Measurements from ENCODE around the gene BEND3. TPM values are rescaled to one million over a fixed set of nuclear protein-coding genes. Genes with fewer than 3 reads are reported as not detected.

Gene BEND3
- total RNA-seq, 1 donor from 2014 or later: 2.1 TPM

DNA sequence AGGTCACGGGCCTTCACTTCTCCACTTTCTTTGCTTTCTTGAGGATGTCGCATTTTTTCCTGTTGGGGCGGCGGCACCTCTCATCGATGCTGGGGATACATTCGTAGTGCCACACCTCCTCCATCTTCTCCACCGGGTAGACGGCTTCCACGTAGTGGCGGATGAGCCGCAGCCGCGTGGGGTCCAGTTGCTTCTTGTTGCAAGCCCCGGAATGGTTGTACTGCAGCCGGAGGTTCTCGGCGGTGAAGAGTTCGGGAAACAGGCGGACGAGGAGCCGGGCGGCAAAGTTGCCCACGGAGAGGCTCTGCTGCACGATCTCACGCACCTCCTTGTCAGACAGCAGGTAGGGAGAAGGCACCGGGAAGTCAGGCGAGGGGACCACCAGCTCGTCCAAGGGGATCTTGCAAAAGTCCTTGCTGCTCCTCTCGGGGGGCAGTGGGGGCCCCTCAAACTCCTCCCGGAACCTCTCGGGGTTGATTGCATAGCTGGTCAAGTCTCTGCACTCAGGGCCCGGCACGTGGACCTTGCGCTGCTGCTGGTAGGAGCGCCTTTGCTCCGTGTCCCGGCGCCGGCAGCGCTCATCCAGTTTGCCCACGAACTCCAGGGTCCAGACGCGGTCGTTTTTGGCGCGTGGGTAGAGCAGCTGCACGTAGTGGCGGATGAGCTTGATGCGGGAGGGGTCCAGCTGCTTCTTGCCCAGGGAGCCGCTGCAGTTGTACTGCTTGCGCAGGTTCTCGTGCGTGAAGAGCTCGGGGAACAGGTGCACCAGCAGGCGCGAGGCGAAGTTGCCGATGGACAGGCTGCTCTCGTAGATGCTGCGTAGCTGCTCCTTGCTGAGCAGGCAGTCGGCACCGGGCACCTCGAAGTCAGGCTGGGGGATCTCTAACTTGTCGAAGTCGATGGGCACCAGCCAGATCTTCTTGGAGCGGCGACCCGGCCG is 46.4 kb downstream of the BEND3 start:
- Histone ChIP-seq H3K27ac (ENCODE audit: low read depth, low read length) (no peak overlapping the region), H3K36me3 (ENCODE audit: control insufficient read depth in 3 of 3, insufficient read depth in 3 of 3, low read length in 3 of 3) (peaks cover 0 to 6% (median 2%) of the 10 kb centered on the region in 3 donors), H3K4me1 (ENCODE audit: control insufficient read depth in 3 of 3, insufficient read depth in 3 of 3, low read length in 3 of 3) (no peaks in the 10 kb centered on the region), H3K9me3 (ENCODE audit: control insufficient read depth in 3 of 3, low read length in 3 of 3) (no peaks in the 10 kb centered on the region), H3K9ac (ENCODE audit: low read depth in 1 of 3, low read length in 3 of 3) (no peak overlapping the region), H3K4me3 (ENCODE audit: low read length in 3 of 3) (no peak overlapping the region), H3K27me3 (ENCODE audit: control insufficient read depth in 3 of 3, insufficient read depth in 3 of 3, low read length in 3 of 3) (no peaks in the 10 kb centered on the region)

DNA sequence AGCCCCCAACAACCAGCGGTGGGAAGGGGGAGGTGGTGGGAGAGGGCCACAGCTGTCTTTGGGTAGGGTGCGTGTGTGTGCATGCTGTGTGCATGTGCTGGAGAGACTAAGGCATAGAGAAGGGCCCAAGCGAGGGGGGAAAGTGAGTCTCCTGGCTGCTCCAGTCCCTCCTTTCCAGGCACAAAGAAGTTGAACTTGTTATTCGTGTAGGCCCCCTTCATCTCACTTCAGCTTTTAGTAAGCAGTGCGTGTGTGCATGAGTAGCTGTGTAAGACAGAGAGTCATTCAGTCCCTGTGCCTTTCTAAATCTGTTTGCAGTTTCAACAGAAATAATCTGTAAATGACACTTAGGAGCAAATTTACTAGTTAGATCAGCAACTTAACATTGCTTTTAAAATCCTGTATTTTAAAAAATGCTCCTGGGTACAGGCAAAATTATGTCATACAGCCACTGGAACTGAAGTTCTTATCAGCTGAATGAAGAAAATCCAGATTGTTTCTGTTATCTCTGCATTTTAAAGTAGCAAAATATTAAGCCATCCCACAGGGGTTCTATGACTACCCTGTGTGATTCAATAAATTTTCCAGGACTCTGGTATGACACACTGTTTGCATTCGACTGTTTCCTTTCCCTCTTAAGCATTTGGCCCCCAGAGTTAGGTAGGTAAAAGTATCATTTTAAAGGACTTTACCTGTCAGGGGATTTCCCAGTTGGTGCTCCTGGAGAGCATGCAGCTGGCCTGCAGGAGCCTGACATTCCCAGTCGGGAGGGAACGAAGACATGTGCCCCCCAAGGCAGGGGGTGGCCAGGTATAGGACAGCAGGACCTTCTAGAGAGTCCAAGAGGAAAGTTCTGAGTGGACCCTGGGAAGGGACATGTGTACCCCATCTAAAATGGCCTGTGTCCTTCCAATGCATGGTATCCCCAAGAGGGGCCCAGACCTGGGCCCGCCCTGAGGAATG is 48.3 kb downstream of the BEND3 start:
- H3K4me1 ChIP-seq (ENCODE audit: control insufficient read depth in 3 of 3, insufficient read depth in 3 of 3, low read length in 3 of 3): no peaks in the 10 kb centered on the region
- H3K9ac ChIP-seq (ENCODE audit: low read depth in 1 of 3, low read length in 3 of 3): no peak overlapping the region
- H3K4me3 ChIP-seq (ENCODE audit: low read length in 3 of 3): no peak overlapping the region
- H3K27me3 ChIP-seq (ENCODE audit: control insufficient read depth in 3 of 3, insufficient read depth in 3 of 3, low read length in 3 of 3): no peaks in the 10 kb centered on the region
- H3K27ac ChIP-seq (ENCODE audit: low read depth, low read length): no peak overlapping the region
- no peaks in the 10 kb centered on the region for H3K9me3 ChIP-seq (ENCODE audit: control insufficient read depth in 3 of 3, low read length in 3 of 3)
- peaks cover 0 to 6% (median 2%) of the 10 kb centered on the region in 3 donors for H3K36me3 ChIP-seq (ENCODE audit: control insufficient read depth in 3 of 3, insufficient read depth in 3 of 3, low read length in 3 of 3)

DNA sequence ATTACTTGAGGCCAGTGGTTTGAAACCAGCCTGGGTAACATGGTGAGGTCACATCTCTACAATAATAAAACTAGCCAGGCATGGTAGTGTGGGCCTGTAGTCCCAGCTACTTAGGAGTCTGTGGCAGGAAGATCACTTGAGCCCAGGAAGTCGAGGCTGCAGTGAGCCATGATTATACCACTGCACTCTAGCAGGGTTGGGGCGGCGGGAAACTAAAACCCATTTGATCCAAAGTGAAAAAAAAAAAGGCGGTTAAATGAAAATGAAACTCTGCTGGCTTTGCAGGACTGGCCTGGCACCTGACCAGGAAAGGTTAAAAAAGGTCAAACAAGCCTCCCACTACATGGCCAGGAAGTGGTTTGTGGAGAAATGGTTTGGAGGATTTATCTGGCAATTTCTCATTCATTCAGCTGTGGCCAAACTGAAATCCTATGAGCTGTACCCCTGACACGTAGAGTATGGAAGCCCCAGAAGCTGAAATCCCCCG is 50.7 kb downstream of the BEND3 start:
- peaks cover 0 to 2% (median 0%) of the 10 kb centered on the region in 3 donors for H3K36me3 ChIP-seq (ENCODE audit: control insufficient read depth in 3 of 3, insufficient read depth in 3 of 3, low read length in 3 of 3)
- H3K4me3 ChIP-seq (ENCODE audit: low read length in 3 of 3): no peak overlapping the region
- no peak overlapping the region for H3K27ac ChIP-seq (ENCODE audit: low read depth, low read length)
- H3K27me3 ChIP-seq (ENCODE audit: control insufficient read depth in 3 of 3, insufficient read depth in 3 of 3, low read length in 3 of 3): peaks cover 0 to 5% (median 0%) of the 10 kb centered on the region in 3 donors
- no peaks in the 10 kb centered on the region for H3K9me3 ChIP-seq (ENCODE audit: control insufficient read depth in 3 of 3, low read length in 3 of 3)
- H3K9ac ChIP-seq (ENCODE audit: low read depth in 1 of 3, low read length in 3 of 3): no peak overlapping the region
- H3K4me1 ChIP-seq (ENCODE audit: control insufficient read depth in 3 of 3, insufficient read depth in 3 of 3, low read length in 3 of 3): no peaks in the 10 kb centered on the region

DNA sequence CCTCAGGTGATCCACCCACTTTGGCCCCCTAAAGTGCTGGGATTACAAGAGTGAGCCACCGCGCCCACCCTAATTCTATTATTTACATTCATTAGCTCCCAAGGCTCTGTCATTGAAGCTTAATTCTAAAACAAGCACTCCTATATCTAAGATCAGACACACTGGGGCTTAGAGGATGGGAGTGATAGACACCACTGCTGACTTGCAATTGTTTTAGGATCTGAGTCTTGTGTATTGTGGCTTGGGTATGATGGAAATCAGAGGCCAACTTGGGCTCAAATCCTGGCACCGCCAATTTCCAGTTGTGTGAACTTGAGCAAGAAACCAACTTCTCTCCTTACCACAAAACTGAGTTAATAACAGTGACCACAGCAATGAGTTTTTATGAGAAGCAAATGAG is 52.6 kb downstream of the BEND3 start:
- Histone ChIP-seq H3K27ac (ENCODE audit: low read depth, low read length) (no peak overlapping the region), H3K27me3 (ENCODE audit: control insufficient read depth in 3 of 3, insufficient read depth in 3 of 3, low read length in 3 of 3) (peaks cover 0 to 5% (median 0%) of the 10 kb centered on the region in 3 donors), H3K4me1 (ENCODE audit: control insufficient read depth in 3 of 3, insufficient read depth in 3 of 3, low read length in 3 of 3) (no peaks in the 10 kb centered on the region), H3K36me3 (ENCODE audit: control insufficient read depth in 3 of 3, insufficient read depth in 3 of 3, low read length in 3 of 3) (no peaks in the 10 kb centered on the region), H3K9ac (ENCODE audit: low read depth in 1 of 3, low read length in 3 of 3) (no peak overlapping the region), H3K9me3 (ENCODE audit: control insufficient read depth in 3 of 3, low read length in 3 of 3) (no peaks in the 10 kb centered on the region), H3K4me3 (ENCODE audit: low read length in 3 of 3) (no peak overlapping the region)

DNA sequence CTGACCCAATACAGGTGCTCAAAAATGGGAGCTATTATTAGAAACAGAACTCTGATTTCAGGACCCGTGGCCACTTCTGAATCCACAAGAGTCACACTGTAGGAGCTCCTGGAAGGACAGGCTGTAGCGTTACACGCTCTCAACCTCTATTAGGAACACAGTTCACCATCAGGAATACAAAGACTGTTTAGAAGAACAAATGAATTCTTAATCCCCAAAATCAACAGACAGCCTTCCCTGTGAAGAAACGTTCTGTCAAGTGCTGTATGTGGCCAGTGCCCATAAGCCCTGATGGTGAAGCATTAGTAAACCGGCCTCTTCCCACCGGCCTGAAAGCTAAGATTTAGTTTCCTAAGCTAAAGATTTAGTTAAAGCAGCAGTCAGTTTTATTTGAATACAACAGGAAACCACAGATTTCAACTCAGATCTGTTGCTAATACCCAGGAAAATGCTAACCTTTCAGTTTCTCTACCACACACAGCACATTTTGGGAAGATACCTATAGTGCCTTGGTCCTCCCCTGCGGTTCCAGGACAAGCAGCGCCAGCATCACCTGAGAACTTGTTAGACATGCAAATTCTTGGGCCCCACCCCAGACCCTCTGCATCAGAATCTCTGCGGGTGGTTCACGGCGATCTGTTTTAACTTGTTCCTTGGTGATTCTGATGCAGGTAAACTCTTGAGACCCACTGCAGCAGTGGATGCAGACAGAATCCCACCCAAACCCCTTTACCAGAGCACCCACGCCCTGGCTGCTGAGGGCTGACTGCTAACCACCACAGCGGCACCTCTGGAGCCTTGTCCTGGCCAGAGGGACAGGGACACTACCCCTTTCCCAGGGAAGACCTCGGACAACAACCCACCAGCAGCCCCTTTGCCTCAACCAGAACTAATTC is 53.9 kb downstream of the BEND3 start:
- H3K27ac ChIP-seq (ENCODE audit: low read depth, low read length): no peak overlapping the region
- H3K36me3 ChIP-seq (ENCODE audit: control insufficient read depth in 3 of 3, insufficient read depth in 3 of 3, low read length in 3 of 3): no peaks in the 10 kb centered on the region

DNA sequence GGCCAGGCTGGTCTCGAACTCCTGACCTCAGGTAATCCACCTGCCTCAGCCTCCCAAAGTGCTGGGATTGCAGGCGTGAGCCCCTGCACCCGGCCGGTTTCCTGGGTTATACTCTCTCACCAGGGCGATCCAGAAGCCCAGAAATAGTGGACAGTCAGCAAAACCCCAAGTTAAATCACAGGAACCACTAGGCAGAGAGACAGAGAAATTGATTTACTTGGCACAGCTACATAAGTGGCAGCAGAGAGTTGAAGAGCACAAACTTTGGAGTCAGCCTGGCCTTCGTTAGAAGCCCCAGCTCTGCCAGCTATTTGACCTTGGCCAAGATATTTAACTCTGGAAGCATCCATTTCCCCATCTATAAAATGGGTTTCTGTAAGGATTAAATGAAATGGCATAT is 54.6 kb downstream of the BEND3 start:
- H3K4me3 ChIP-seq (ENCODE audit: low read length in 3 of 3): no peak overlapping the region
- no peak overlapping the region for H3K9ac ChIP-seq (ENCODE audit: low read depth in 1 of 3, low read length in 3 of 3)
- no peaks in the 10 kb centered on the region for H3K9me3 ChIP-seq (ENCODE audit: control insufficient read depth in 3 of 3, low read length in 3 of 3)
- peaks cover 0 to 5% (median 0%) of the 10 kb centered on the region in 3 donors for H3K27me3 ChIP-seq (ENCODE audit: control insufficient read depth in 3 of 3, insufficient read depth in 3 of 3, low read length in 3 of 3)
- no peaks in the 10 kb centered on the region for H3K36me3 ChIP-seq (ENCODE audit: control insufficient read depth in 3 of 3, insufficient read depth in 3 of 3, low read length in 3 of 3)
- H3K27ac ChIP-seq (ENCODE audit: low read depth, low read length): no peak overlapping the region
- H3K4me1 ChIP-seq (ENCODE audit: control insufficient read depth in 3 of 3, insufficient read depth in 3 of 3, low read length in 3 of 3): no peaks in the 10 kb centered on the region

More for the DNA sequence above, 53.9 kb downstream of the BEND3 start:
- Histone ChIP-seq H3K4me1 (ENCODE audit: control insufficient read depth in 3 of 3, insufficient read depth in 3 of 3, low read length in 3 of 3) (no peaks in the 10 kb centered on the region), H3K9me3 (ENCODE audit: control insufficient read depth in 3 of 3, low read length in 3 of 3) (no peaks in the 10 kb centered on the region), H3K4me3 (ENCODE audit: low read length in 3 of 3) (no peak overlapping the region), H3K27me3 (ENCODE audit: control insufficient read depth in 3 of 3, insufficient read depth in 3 of 3, low read length in 3 of 3) (peaks cover 0 to 5% (median 0%) of the 10 kb centered on the region in 3 donors), H3K9ac (ENCODE audit: low read depth in 1 of 3, low read length in 3 of 3) (no peak overlapping the region)

DNA sequence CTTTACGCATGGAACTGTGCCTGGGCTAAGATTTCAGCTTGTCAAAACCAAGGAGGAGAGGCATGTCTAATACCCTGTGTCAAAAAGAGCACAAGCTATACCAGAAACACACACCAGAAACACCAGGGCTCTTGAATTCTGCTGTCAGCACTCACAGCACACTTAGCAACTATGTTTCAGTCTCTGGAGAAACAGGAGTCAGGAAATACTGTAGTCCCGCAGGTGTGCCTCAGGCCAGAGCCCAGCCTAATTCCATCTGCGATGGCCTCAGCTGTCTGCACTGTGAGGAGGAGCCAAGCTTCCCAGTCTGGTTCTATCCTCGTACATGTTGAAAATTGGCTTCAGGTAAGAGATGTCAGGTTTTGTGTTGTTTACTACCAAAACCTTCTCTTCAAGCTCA is 55.7 kb downstream of the BEND3 start:
- H3K4me1 ChIP-seq (ENCODE audit: control insufficient read depth in 3 of 3, insufficient read depth in 3 of 3, low read length in 3 of 3): no peaks in the 10 kb centered on the region
- H3K4me3 ChIP-seq (ENCODE audit: low read length in 3 of 3): no peak overlapping the region
- H3K9ac ChIP-seq (ENCODE audit: low read depth in 1 of 3, low read length in 3 of 3): no peak overlapping the region
- H3K27ac ChIP-seq (ENCODE audit: low read depth, low read length): no peak overlapping the region
- peaks cover 0 to 5% (median 0%) of the 10 kb centered on the region in 3 donors for H3K27me3 ChIP-seq (ENCODE audit: control insufficient read depth in 3 of 3, insufficient read depth in 3 of 3, low read length in 3 of 3)
- no peaks in the 10 kb centered on the region for H3K36me3 ChIP-seq (ENCODE audit: control insufficient read depth in 3 of 3, insufficient read depth in 3 of 3, low read length in 3 of 3)
- no peaks in the 10 kb centered on the region for H3K9me3 ChIP-seq (ENCODE audit: control insufficient read depth in 3 of 3, low read length in 3 of 3)

DNA sequence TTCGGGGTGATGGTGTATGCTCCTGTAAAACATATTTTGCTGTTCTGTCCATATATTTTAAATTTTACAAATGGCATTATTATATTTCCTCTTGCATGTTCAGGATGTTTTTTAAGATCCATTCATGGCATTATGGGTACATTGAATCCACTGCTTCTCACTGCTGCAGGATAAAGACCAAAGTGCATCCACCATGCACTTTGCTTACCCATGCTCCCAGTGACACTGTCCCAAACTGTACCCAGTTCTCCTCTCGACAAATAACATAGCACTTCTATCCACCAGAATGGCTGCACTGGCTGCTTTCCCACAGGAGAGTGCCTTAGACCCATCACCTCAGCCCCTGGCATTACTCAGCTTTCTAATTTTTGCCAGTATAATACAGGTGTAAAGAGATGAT is 57.6 kb downstream of the BEND3 start:
- H3K27me3 ChIP-seq (ENCODE audit: control insufficient read depth in 3 of 3, insufficient read depth in 3 of 3, low read length in 3 of 3): peaks cover 0 to 5% (median 0%) of the 10 kb centered on the region in 3 donors
- no peak overlapping the region for H3K4me3 ChIP-seq (ENCODE audit: low read length in 3 of 3)
- H3K9ac ChIP-seq (ENCODE audit: low read depth in 1 of 3, low read length in 3 of 3): no peak overlapping the region
- no peaks in the 10 kb centered on the region for H3K36me3 ChIP-seq (ENCODE audit: control insufficient read depth in 3 of 3, insufficient read depth in 3 of 3, low read length in 3 of 3)
- H3K27ac ChIP-seq (ENCODE audit: low read depth, low read length): no peak overlapping the region
- no peaks in the 10 kb centered on the region for H3K4me1 ChIP-seq (ENCODE audit: control insufficient read depth in 3 of 3, insufficient read depth in 3 of 3, low read length in 3 of 3)
- H3K9me3 ChIP-seq (ENCODE audit: control insufficient read depth in 3 of 3, low read length in 3 of 3): no peaks in the 10 kb centered on the region

DNA sequence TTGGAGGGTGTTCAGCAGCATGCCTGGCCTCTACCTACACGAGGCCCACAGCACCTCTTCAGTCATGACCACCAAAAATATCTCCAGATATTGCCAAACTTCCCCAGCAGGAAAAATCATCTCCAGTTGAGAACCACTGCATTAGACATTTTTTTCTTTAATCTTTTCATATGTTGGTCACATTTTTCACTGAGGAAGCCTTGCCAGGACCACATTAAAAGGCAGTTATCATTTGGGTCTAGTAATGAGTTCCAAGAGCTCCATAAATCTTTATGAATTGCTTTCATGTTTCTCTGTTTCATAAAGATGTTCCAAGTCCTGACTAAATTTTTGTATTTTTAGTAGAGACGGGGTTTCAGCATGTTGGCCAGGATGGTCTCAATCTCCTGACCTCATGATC is 58.5 kb downstream of the BEND3 start:
- H3K27me3 ChIP-seq (ENCODE audit: control insufficient read depth in 3 of 3, insufficient read depth in 3 of 3, low read length in 3 of 3): peaks cover 0 to 5% (median 0%) of the 10 kb centered on the region in 3 donors
- H3K9me3 ChIP-seq (ENCODE audit: control insufficient read depth in 3 of 3, low read length in 3 of 3): no peaks in the 10 kb centered on the region
- H3K9ac ChIP-seq (ENCODE audit: low read depth in 1 of 3, low read length in 3 of 3): no peak overlapping the region
- H3K4me1 ChIP-seq (ENCODE audit: control insufficient read depth in 3 of 3, insufficient read depth in 3 of 3, low read length in 3 of 3): no peaks in the 10 kb centered on the region
- H3K4me3 ChIP-seq (ENCODE audit: low read length in 3 of 3): no peak overlapping the region
- H3K27ac ChIP-seq (ENCODE audit: low read depth, low read length): no peak overlapping the region
- peaks cover 0 to under 1% (median 0%) of the 10 kb centered on the region in 3 donors for H3K36me3 ChIP-seq (ENCODE audit: control insufficient read depth in 3 of 3, insufficient read depth in 3 of 3, low read length in 3 of 3)

All from skeletal muscle tissue (tissue), 4 donors.